H9 (cell line): ENCODE results near the gene HIVEP1. TPM values are rescaled to one million over a fixed set of nuclear protein-coding genes. Genes with fewer than 3 reads are reported as not detected.

Experiments
- DNase-seq: peaks from one replicate; pipeline ENCODE4 v3.0.0-alpha.2; 2017
- H2AFZ ChIP-seq: one replicate; pipeline ENCODE4 v1.6.1; 2013; ENCODE audit warnings: mild to moderate bottlenecking, low read length, control low read depth, moderate library complexity
- H2AK5ac ChIP-seq: 2 replicates; pipeline ENCODE4 v1.6.1; 2013; ENCODE audit warnings: low read length, control low read depth, mixed read lengths; ENCODE audit not compliant: insufficient read length
- H2BK120ac ChIP-seq: one replicate; pipeline ENCODE4 v1.6.1; 2013; ENCODE audit warnings: low read depth, mild to moderate bottlenecking, low read length, control low read depth, inconsistent platforms; ENCODE audit not compliant: poor library complexity, severe bottlenecking
- H2BK12ac ChIP-seq: 2 replicates; pipeline ENCODE4 v1.6.1; 2013; ENCODE audit warnings: low read length, control low read depth, mixed read lengths, low read depth; ENCODE audit not compliant: insufficient read length
- H2BK15ac ChIP-seq: 2 replicates; pipeline ENCODE4 v1.6.1; 2013; ENCODE audit warnings: low read depth, low read length, control low read depth
- H2BK20ac ChIP-seq: one replicate; pipeline ENCODE4 v1.6.1; 2013; ENCODE audit warnings: low read depth, mild to moderate bottlenecking, low read length, control low read depth, inconsistent platforms; ENCODE audit not compliant: poor library complexity, severe bottlenecking
- H2BK5ac ChIP-seq: 2 replicates; pipeline ENCODE4 v1.6.1; 2013; ENCODE audit warnings: low read length, control low read depth, mixed read lengths; ENCODE audit not compliant: insufficient read length
- H3K14ac ChIP-seq: 2 replicates; pipeline ENCODE4 v1.6.1; 2013; ENCODE audit warnings: low read length, control low read depth; ENCODE audit not compliant: insufficient read depth
- H3K18ac ChIP-seq: 2 replicates; pipeline ENCODE4 v1.6.1; 2013; ENCODE audit warnings: low read depth, mild to moderate bottlenecking, mixed read lengths, low read length, control low read depth; ENCODE audit not compliant: insufficient read length
- H3K23ac ChIP-seq: 2 replicates; pipeline ENCODE4 v1.6.1; 2013; ENCODE audit warnings: low read length, control low read depth, mixed read lengths, low read depth; ENCODE audit not compliant: insufficient read length
- H3K23me2 ChIP-seq: 2 replicates; pipeline ENCODE4 v1.6.1; 2013; ENCODE audit warnings: low read depth, mild to moderate bottlenecking, mixed read lengths, low read length, control low read depth; ENCODE audit not compliant: insufficient read length, poor library complexity, severe bottlenecking
- H3K27ac ChIP-seq: 2 replicates; pipeline ENCODE4 v1.5.1; 2013; ENCODE audit warnings: low read length, control low read depth, mixed read lengths, low read depth; ENCODE audit not compliant: insufficient read length
- H3K27me3 ChIP-seq: 2 replicates; pipeline ENCODE4 v1.6.1; 2013; ENCODE audit warnings: low read length, control low read depth, inconsistent platforms; ENCODE audit not compliant: insufficient read depth
- H3K4ac ChIP-seq: 2 replicates; pipeline ENCODE4 v1.6.1; 2013; ENCODE audit warnings: low read depth, mild to moderate bottlenecking, control low read depth, inconsistent platforms, low read length, moderate library complexity
- H3K4me1 ChIP-seq: 2 replicates; pipeline ENCODE4 v1.6.1; 2013; ENCODE audit warnings: low read length, control low read depth, inconsistent platforms; ENCODE audit not compliant: insufficient read depth
- H3K4me2 ChIP-seq: 2 replicates; pipeline ENCODE4 v1.6.1; 2013; ENCODE audit warnings: low read length, control low read depth, mixed read lengths; ENCODE audit not compliant: insufficient read length, insufficient read depth
- H3K56ac ChIP-seq: 2 replicates; pipeline ENCODE4 v1.6.1; 2013; ENCODE audit warnings: low read depth, mild to moderate bottlenecking, mixed read lengths, low read length, control low read depth; ENCODE audit not compliant: insufficient read length
- H3K79me1 ChIP-seq: 2 replicates; pipeline ENCODE4 v1.6.1; 2013; ENCODE audit warnings: low read depth, mild to moderate bottlenecking, moderate library complexity, low read length, control low read depth, inconsistent platforms; ENCODE audit not compliant: insufficient read depth, poor library complexity, severe bottlenecking
- H3K79me2 ChIP-seq: 2 replicates; pipeline ENCODE4 v1.6.1; 2013; ENCODE audit warnings: low read length, control low read depth, inconsistent platforms; ENCODE audit not compliant: insufficient read depth
- H3K9ac ChIP-seq: 2 replicates; pipeline ENCODE4 v1.6.1; 2013; ENCODE audit warnings: low read length, control low read depth, mixed read lengths; ENCODE audit not compliant: insufficient read length; ENCODE audit errors: extremely low read depth
- H3K9me3 ChIP-seq: one replicate; pipeline ENCODE4 v1.6.1; 2013; ENCODE audit warnings: low read depth, low read length, inconsistent platforms; ENCODE audit not compliant: control insufficient read depth
- H3T11ph ChIP-seq: one replicate; pipeline ENCODE4 v1.6.1; 2013; ENCODE audit warnings: mild to moderate bottlenecking, low read length, control low read depth, inconsistent platforms
- H4K20me1 ChIP-seq: one replicate; pipeline ENCODE4 v1.6.1; 2013; ENCODE audit not compliant: control insufficient read depth, insufficient read length, insufficient read depth
- H4K5ac ChIP-seq: 2 replicates; pipeline ENCODE4 v1.6.1; 2013; ENCODE audit warnings: low read depth, mild to moderate bottlenecking, mixed read lengths, low read length, control low read depth; ENCODE audit not compliant: insufficient read length
- H4K8ac ChIP-seq: replicated peaks from 2 replicates; pipeline ENCODE4 v1.6.1; 2013; ENCODE audit warnings: low read length, control low read depth, mixed read lengths, low read depth; ENCODE audit not compliant: insufficient read length
- H4K91ac ChIP-seq: 2 replicates; pipeline ENCODE4 v1.6.1; 2013; ENCODE audit warnings: low read depth, mild to moderate bottlenecking, moderate library complexity, mixed read lengths, low read length, control low read depth; ENCODE audit not compliant: insufficient read length
- H3K27ac Mint-ChIP-seq, 3 experiments: 2 replicates in 2 of 3; 3 replicates in 1 of 3; pipeline ENCODE4 v1.8.0; 2020 to 2021; ENCODE audit warnings: mixed read lengths in 3 of 3, mild to moderate bottlenecking in 1 of 3, moderate library complexity in 1 of 3
- H3K27me3 Mint-ChIP-seq: 2 replicates; pipeline ENCODE4 v1.8.0; 2021; ENCODE audit warnings: low read depth, mild to moderate bottlenecking, moderate library complexity, mixed read lengths
- H3K36me3 Mint-ChIP-seq, 3 experiments: 2 replicates in 2 of 3; 3 replicates in 1 of 3; pipeline ENCODE4 v1.8.0; 2020 to 2021; ENCODE audit warnings: low read depth in 3 of 3, mixed read lengths in 3 of 3; ENCODE audit not compliant: insufficient read depth in 1 of 3
- H3K4me1 Mint-ChIP-seq, 2 experiments: 2 replicates each; pipeline ENCODE4 v1.8.0; 2020; ENCODE audit warnings: mixed read lengths in 2 of 2
- H3K4me3 Mint-ChIP-seq, 2 experiments: 2 replicates in 1 of 2; 3 replicates in 1 of 2; pipeline ENCODE4 v1.8.0; 2020 to 2021; ENCODE audit warnings: mild to moderate bottlenecking in 2 of 2, mixed read lengths in 2 of 2, moderate library complexity in 1 of 2
- H3K9me3 Mint-ChIP-seq, 2 experiments: 2 replicates in 1 of 2; 3 replicates in 1 of 2; pipeline ENCODE4 v1.8.0; 2020; ENCODE audit warnings: mild to moderate bottlenecking in 2 of 2, mixed read lengths in 2 of 2, moderate library complexity in 1 of 2
- CTCF ChIP-seq: fragments of 200-600 bp; sonication (generic); conservative IDR thresholded peaks from 3 replicates; pipeline ENCODE4 v1.8.0; 2021; ENCODE audit warnings: antibody characterized with exemption, mild to moderate bottlenecking
- WGBS: extraction: QIAGEN DNeasy Blood & Tissue Kit; methylation state at CpG from one replicate; pipeline ENCODE4 v1.1.7; 2013; ENCODE audit warnings: missing lambda C conversion rate, low lambda C conversion rate, mixed read lengths; ENCODE audit not compliant: insufficient read length; ENCODE audit errors: extremely low coverage; 5-methylcytosine and 5-hydroxymethylcytosine counted together
- total RNA-seq: library from RNA; stranded (reverse); gene quantifications from 2 replicates; pipeline ENCODE4 v1.2.1, GENCODE V29; 2021

Gene HIVEP1
- total RNA-seq, 1 experiment from 2014 or later = 44.2 TPM

DNA sequence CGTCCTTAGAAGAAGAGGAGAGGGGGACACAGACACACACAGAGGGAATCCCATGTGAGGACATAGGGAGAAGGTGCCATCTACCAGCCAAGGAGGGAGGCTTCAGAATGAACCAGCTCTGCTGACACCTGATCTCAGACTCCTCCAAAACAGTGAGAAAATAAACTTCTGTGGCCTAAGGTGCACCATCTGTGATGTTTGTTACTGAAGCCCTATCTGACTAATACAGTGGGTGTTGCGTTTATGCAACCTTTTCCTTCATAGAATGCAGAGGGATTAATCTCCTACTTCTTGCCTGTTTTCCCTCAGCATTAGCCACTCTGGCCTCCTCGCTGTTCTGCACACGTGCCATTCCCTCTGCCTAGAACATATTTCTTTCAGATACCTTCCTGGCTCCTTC lies 196.6 kb downstream of the HIVEP1 start:
- DNase-seq = no peak
- no CpG with 5 or more reads among the region's 4 CpGs for WGBS
- Mint-ChIP-seq H3K4me1 (peaks cover under 1% of the 10 kb centered on the region in 2 experiments; a peak in 3 of 4 replicates), H3K9me3 (no peaks in the 10 kb centered on the region), H3K27ac (no peak overlapping the region), H3K36me3 (no peaks in the 10 kb centered on the region; a peak in 1 of 7 replicates), H3K4me3 (no peak overlapping the region), H3K27me3 (no peaks in the 10 kb centered on the region)
- Histone ChIP-seq H3K4me2 (no peak overlapping the region), H3K79me2 (no peaks in the 10 kb centered on the region), H2BK5ac (no peak overlapping the region), H3K4me1 (no peaks in the 10 kb centered on the region), H3K18ac (no peak overlapping the region), H3K27ac (no peak overlapping the region), H4K5ac (no peak overlapping the region), H3K23me2 (no peaks in the 10 kb centered on the region), H2AFZ (no peak overlapping the region), H3K4ac (no peak overlapping the region), H2BK12ac (no peak overlapping the region), H3K9ac (no peak overlapping the region), H3K27me3 (no peaks in the 10 kb centered on the region), H3K79me1 (no peaks in the 10 kb centered on the region), H3K56ac (no peak overlapping the region), H4K91ac (no peak overlapping the region), H3T11ph (no peak overlapping the region), H2AK5ac (no peak overlapping the region), H3K9me3 (no peaks in the 10 kb centered on the region), H2BK15ac (no peak overlapping the region), H2BK120ac (no peak overlapping the region), H4K8ac (no peak overlapping the region), H2BK20ac (no peak overlapping the region), H3K23ac (no peak overlapping the region), H3K14ac (no peak overlapping the region), H4K20me1 (no peaks in the 10 kb centered on the region)
- TF ChIP-seq CTCF = no peak

Other genes starting within 250 kb of the HIVEP1 start
- gene ADTRP, start 233.5 kb upstream of the HIVEP1 start, total RNA-seq = not detected in 2 replicates